ENCODE data around the gene SPATA3.
"Not testable (repeated sequence)": the region's sequence is repeated elsewhere in the genome, so short reads cannot be mapped to it uniquely, and the experiment has no call there.

The SPATA3 gene

GRCh38 chr2:231015478-231015877 is 19.6 kb downstream of the SPATA3 start:
- no peak for DNase-seq (ENCODE audit: low spot score)
- TF ChIP-seq CTCF (IDR thresholded peaks at IDR 0.05; ENCODE audit: extremely low read depth, missing control alignments) = no peak

DNA sequence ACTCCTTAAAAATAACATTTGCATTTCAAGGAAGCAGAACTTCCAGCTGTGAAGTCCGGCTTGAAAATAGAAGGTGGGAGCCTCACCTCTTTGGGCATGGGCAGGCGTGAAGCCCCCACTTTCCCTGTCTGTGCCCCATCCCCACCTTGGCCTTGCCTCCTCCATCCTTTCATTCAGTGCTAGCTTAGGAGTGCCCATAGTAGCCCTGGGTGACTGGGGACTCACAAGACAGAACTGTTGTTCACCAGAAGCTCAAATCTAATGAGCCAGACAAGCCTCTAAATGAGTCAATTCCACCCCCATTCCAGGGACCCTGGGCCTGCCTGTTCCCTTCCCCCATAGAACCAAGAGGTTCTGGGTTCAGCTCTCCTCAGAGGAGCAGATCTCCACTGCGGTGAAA is 20.0 kb downstream of the SPATA3 start:
- no peak for DNase-seq (ENCODE audit: low spot score)
- TF ChIP-seq CTCF (IDR thresholded peaks at IDR 0.05; ENCODE audit: extremely low read depth, missing control alignments) = no peak

- no peak for TF ChIP-seq CTCF (IDR thresholded peaks at IDR 0.05; ENCODE audit: extremely low read depth, missing control alignments)
- no peak for DNase-seq (ENCODE audit: low spot score)
Observed at GRCh38 chr2:231016566-231017230, 20.8 kb downstream of the SPATA3 start.

DNA sequence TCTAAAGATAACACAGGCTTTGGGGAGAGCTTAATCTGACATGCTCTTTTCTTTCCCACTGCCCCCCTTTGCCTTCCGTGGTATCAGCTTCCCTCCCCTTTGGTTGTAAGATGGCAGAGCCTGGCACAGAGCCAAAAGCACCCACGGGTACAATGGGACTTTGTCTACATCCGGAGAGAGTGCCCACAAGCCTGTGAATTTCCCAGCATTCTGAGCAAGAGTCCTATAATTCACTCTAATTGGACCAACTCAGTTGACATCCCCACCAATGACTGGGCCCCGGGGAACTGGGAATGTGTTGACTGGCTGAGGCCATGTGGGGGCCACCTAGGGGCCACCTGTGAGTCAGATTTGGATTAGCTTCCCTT is 21.3 kb downstream of the SPATA3 start:
- no peak for DNase-seq (ENCODE audit: low spot score)
- no peak for TF ChIP-seq CTCF (IDR thresholded peaks at IDR 0.05; ENCODE audit: extremely low read depth, missing control alignments)

- DNase-seq (ENCODE audit: low spot score) = no peak
- TF ChIP-seq CTCF (IDR thresholded peaks at IDR 0.05; ENCODE audit: extremely low read depth, missing control alignments) = no peak
Observed at GRCh38 chr2:231018184-231018583, 22.3 kb downstream of the SPATA3 start.

- not testable (repeated sequence) for DNase-seq (ENCODE audit: low spot score)
Observed at GRCh38 chr2:231025059-231025458, 29.1 kb downstream of the SPATA3 start.

- no peak for DNase-seq (ENCODE audit: low spot score)
- no peak for TF ChIP-seq CTCF (IDR thresholded peaks at IDR 0.05; ENCODE audit: extremely low read depth, missing control alignments)
Observed at GRCh38 chr2:231028889-231029288, 33.0 kb downstream of the SPATA3 start.

- no peak for TF ChIP-seq CTCF (IDR thresholded peaks at IDR 0.05; ENCODE audit: extremely low read depth, missing control alignments)
- DNase-seq (ENCODE audit: low spot score) = no peak
Observed at GRCh38 chr2:231029563-231029962, 33.6 kb downstream of the SPATA3 start.

All from GM20000 (cell line).